NCI-H146 (cell line): Measurements from ENCODE around the gene LRRC55.

Experiments
- DNase-seq: peaks from one replicate; lab custom pipeline; 2025; lab: John Stamatoyannopoulos, UW

Gene LRRC55

DNA sequence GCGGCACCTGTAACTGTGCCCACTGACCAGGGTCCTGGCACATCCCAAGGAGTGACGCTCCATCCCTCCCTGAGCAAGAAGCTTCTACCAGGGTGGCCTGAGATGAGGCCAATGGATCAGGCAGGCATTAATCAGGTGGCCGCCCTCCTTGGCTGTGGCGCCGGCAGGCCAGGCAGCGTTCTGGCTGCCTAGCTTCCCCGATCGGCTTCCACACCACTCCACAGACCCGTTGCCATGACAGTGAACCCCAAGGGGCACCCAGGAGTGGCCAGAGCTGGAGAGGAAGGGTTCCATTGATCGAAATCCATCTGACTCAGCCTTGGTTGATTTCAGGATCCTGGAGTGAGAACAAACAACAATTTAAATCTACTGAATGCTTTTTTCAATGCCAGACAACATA, 20.5 kb downstream of the LRRC55 start:
- DNase-seq = peak; percentile 3

DNA sequence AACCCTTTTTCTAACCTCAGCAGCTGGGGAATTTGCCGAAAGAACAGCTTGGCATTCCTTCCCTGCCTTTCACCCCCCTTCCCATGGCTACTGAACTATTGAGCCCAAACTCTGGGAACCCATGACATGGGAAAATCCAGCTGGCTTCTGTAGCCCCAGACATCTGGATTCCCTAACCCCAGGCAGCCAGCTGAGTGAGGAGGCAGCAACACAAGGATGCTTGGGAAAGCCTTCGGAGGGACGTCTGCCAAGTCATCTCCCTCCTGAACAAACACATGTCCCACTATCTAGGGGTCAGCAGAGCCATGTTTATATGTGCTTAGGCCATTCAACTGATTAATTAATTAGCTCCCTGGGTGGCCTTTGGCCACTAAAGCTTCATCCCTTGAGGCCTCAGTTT, 21.6 kb downstream of the LRRC55 start:
- no peak for DNase-seq

DNA sequence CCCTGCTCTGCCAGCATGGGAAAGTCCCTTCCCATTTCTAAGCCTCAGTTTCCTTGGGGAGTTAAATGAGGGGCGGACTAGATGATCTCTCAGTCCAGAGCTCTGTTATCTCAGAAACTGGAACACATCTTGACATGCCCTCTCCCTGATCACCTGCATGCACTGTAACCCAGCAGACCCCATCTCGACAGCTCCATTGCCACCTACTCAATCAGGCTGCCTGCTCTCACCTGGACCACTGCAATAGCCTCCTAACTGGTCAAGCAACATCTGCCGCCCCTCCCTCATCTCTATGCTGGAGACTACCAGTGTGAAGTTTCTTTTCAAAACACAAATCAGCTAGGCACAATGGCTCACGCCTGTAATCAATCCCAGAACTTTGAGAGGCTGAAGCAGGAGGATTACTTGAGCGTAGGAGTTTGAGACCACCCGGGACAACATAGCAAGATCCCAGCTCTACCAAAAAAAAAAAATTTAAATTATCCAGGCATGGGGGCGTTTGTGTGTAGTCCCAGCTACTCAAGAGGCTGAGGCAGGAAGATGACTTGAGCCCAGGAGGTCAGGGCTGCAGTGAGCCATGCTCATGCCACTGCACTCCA, 22.2 kb downstream of the LRRC55 start:
- DNase-seq = no peak

DNA sequence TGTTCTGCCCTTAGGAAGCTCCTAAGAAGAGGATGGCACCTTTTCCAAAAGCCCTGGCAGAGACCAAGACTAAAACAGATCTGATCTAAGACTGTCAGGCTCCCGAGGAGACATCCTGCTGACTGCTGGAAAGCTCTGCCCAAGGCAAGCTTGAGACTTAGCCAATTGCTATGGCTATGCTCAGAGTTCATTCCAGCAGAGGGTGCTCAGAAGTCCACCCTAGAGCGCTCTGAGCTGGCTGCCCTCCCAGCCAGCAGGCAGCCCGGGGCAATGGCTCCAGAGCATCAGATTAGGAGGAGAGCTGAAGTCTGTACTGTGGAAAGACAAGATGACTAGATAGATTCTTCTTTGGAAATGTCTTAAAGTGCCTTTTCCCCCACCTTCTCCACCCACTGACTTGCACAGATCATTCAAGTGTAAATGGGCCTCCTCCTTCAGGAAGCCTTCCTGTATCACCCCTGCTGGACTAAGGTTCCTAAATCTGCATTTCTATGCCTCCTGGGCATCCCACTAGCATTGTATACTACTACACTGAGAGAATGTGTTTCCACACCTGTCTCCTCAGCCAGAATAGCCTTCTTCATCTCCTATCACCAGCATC, 23.4 kb downstream of the LRRC55 start:
- DNase-seq = no peak

DNA sequence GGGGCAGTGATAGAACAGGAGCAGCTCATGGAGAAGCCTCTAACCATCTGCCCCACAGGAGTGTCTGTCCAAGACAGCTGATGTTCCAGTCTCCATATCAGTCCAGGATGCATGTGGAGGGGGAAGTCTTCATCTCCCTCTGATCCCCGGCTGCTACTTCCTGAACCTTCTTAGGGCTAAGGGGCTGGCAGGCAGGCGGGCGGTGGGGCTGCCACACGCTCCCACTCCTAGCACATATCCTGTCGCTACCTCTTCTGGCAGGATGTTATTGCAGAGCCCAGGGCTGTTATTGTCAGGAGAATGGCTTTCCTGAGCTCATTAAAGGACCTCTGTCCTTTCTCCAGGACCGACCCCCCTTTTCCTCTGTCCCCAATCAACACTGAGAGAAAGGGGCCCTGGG, 25.4 kb downstream of the LRRC55 start:
- DNase-seq = no peak

DNA sequence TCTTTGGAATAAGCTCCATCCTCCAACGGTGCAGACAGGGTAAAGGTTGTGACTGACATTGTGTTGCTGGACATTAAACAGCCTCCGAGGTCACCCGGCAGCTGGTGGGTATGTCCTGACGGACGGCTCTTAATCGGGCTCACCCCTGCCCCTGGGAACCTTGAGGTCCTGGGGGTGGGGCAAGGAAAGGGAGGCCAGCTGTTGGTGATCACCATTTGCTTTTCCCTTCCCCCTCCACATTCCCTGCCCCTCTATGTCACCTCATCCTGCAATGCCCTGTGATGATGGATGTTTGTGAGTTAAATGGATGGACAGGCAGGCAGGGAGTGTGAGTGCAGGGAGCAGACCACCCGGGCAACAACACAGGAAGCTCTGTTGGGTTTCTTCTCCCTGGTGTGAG, 29.0 kb downstream of the LRRC55 start:
- DNase-seq = no peak

DNA sequence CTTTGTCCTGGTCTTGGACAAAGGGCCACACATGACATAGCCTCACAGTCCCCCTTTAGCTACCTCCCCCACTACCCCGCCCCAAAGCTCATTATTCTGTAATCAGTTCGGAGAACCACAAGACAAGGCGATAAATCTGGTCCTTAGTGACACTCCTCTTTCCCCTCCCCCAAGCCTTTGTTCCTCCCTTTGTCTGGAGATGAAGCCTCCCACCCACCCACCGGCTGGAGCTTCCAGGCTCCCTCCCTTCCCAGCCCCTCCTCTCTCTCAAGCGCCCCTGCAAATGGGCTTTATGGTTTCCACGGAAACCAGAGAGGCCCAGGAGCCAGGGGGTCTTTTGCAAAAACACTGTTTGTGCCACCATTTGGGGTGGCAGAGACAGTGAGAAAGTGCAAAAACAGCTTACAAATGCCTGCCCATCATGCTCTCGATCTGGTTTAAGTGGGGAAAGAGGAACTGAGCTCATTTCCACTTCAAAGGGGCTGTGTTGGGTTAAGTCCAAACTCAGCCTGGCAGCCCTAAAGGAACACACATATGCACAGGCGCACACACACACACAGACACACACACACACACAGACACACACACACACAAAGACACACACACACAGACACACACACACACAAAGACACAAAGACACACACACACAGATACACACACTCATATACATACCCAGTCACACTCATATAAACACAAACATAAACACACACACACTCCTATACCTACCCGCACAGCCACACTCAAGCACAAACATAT, 31.8 kb downstream of the LRRC55 start:
- DNase-seq = no peak

DNA sequence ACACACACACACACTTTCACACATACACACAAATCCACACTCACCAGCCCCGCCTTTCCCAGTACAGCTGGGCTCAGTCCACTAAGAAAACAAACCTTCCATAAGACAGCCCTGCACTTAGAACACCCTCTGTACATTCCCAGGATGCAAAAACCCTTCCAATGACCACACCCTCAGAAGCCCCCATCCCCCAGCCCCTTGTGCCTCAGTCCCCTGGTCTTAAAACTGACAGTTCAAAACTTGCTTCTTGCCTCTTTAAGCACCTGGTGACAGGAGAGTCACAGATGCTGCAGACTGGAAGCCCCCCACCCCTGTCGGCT, 32.3 kb downstream of the LRRC55 start:
- no peak for DNase-seq

DNA sequence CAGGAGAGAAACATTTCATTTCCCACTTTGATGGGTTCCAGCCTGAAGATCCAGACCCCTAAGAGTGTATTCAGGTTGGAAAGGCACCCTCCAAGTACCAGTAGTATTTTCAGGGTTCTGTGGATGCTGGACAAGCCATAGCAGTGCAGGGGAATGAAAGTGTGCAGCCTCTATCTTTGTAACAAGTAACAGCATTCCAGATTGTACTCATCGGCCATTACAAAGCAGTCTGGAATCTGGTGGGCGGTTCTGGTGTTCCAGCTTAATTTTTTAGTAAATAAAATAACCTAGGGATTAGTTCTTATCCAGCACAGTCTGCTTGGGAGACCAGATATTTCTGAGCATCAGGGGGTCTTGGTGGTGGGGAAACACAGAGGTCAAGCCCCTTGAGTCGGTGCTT, 32.7 kb downstream of the LRRC55 start:
- DNase-seq = no peak

DNA sequence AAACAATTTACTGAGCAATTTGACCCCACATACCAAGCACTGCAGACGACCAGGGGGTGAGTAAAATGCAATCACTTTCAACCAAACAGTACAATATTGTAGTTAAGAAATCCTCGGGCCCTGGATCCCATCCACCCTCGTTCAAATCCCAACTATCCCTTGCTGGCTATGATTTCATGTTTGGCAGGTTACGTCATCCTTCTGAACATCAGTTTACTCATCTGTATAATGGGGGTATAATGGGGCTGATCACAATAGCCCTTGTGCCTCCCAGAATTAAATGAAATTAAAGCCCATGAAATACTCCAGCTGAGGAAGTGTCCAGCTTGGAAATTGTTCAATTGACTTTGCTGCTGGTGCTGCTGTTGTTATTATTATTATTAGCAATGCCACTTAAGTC, 34.7 kb downstream of the LRRC55 start:
- DNase-seq = no peak

DNA sequence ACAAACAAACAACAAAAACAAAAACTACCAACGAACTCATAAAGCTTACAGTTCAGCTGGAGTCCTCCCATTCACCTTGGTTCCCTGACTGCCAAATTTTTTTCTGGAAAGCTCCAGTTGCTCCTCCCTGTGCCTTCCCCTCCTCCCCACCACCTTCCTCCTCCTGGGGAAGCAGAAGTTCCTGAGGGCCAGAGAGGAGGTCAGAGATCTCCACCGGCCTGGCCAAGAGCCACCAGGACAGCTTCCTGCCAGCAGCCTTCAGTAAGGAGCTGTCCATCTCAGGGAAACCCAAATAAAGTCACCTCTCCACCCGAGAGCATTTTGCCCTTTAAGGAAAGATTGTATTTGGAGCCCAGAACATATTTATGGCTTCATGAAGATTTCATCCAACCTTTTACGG, 35.3 kb downstream of the LRRC55 start:
- no peak for DNase-seq

DNA sequence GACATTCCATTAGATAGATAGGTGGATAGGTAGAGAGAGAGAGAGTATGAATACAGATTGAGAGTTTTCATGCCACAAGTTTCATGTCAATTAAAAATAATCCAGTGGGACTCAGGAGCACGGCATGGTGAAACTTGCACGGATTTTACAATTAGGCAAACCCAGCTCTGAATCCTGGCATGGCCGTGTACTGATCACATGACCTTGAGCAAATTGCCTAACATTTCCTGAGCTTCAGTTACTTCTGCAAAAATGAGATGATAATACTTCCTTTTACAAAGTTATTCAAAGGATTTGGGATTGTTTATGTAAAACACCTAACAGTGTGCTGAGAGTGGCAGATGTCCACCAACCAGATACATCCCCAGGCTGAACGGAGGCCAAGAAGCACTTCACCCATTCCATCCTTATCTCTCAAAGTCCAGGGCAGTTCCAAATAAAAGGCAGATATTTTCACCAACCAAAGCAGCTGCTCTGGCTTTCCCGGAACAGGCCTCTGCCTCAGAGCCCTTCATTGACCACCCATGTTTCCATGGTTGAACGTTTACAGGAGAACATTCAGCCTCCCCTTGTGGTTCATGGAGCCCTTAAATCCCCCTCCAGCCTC, 37.4 kb downstream of the LRRC55 start:
- DNase-seq = no peak

DNA sequence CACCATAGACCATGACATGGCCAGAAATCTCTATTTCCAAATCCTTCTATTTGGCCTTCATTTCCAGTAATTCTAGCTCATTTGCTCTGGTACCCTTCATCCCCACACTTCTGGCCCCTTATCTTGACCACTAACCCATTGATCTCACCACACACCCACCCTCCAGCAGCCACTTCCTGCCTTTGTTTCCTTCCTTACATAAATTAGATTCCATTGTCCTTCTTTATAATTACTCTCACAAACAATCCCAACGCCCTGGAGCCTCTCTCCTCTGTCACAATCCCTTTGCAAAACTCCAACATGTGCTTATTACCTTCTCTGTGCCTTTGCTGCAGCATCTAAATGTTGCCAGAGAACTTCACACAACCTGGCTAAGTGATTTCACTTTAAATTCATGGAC, 40.5 kb downstream of the LRRC55 start:
- no peak for DNase-seq

DNA sequence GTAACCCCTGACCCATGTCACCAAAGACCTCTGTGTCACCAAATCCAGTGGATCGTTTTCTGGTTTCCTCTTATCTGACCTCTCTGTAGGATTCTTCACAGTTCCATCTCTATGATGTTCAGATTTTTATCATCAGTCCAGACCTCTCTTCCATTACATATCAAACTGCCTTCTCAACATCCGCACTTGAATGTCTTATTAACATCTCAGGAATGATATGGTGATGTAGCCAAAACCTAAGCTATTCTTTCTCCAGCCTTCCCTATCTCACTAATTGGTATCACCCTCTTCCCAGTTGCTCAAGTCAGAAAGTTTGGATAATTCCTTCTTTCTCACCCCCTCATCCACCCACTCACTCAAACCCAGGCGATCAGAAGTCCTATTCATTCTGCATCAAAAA, 41.8 kb downstream of the LRRC55 start:
- DNase-seq = no peak

DNA sequence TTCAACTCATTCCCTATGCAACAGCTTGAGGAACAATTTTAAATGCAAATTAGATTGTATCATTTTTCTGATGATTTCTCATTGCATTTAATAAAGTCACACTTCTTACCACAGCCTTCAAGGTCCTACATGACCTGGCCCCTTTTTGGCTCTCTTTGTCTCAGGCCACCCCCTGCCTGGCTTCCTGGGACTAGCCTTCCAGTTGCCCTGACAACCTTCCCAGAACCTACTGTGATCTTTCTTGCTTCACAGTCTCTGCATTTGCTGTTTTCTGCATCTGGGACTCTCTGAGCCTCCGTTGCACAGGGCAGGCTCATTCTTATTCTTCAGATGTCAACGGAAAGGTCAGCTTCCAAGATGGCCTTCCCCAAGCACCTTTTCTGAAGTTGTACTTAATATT, 42.4 kb downstream of the LRRC55 start:
- DNase-seq = no peak

DNA sequence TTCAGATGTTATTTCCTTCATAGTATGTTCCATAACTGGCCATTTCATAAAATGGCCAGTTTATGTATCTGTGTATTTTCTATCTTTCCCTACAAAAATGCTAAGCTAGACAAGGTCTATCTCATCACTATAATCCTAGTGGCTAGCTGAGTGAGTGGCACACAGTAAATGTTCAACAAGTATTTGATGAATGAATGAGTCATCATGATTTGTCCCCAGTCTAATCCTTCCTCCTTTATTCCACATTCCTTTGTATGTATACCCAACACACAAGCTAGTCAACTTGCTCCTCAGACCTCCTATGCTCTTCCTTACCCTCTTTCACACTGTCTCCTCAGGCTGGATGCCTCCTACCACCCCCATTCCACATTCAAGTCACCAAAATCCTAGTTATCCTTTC, 42.8 kb downstream of the LRRC55 start:
- no peak for DNase-seq

DNA sequence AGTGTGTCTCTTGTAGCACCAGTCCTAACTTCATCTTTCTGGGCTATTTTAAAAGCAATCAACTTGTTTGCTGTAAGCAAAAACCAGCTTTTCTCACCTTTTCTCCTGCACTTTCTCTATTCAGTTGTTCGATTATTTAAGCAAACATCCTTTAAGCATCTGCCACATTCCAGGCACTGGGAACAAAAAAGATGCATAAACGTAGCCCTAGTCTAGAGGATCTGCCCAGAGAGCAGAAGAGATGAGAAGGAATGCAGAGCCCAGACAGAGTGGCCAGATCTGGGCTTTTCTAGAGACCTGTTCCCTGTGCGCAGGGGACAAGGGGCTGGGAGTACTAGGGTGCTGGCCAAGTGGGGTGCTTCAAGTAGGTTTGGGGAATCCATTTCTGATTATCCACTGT, 46.8 kb downstream of the LRRC55 start:
- DNase-seq = no peak

DNA sequence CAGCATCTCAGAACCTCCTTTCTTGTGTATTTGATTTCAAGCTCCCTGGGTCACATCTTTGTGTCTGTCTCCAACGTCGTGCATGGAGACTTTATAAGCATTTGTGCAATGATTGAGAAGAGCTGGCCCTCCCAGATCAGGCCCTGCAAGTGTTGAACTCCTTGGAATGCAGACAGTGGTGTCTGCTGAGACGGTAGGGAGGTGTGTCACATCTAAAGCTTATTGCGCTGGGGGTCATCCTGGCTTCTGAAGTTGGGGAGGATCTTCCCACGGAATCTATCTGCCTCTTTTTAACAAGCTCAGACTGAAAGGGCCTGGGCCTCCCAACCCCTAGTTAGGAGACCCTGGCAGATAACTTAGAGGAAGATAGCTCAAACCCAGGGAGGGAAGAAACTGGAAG, 48.6 kb downstream of the LRRC55 start:
- DNase-seq = no peak

DNA sequence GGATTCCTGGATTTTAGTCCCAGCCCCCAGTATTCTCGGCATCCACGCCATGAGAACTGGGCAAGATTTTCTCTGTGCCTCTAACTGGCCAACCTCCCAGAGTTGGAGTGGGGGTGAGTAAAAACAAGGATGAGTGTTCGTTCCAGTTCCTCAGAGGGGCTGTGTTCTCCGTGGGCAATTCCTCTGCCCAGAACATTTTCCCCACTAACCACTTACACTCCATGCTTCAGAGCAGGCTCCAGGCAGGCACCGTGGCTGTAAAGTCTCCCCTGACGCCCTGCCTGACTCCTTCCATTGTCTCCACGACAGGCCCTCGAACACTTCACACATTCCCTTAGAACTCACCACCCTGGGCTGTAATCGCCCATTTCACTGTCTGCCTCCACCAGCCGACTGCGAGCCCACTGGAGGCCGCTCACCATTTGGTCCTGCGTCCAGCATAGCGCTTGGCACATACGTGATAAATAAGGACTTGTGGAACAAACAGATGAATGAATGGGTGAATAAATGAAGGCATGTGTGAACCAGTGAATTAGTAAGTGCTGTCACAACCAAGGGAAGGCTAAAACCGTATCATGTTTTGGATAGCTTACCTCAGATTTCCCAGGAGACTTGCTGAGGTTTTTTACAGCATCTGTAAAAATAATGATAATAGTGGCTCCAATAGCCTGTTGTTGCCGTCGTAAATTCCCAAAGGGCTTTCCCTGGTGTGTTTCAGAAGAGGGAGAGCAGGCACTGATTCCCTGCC, 49.2 kb downstream of the LRRC55 start:
- no peak for DNase-seq

DNA sequence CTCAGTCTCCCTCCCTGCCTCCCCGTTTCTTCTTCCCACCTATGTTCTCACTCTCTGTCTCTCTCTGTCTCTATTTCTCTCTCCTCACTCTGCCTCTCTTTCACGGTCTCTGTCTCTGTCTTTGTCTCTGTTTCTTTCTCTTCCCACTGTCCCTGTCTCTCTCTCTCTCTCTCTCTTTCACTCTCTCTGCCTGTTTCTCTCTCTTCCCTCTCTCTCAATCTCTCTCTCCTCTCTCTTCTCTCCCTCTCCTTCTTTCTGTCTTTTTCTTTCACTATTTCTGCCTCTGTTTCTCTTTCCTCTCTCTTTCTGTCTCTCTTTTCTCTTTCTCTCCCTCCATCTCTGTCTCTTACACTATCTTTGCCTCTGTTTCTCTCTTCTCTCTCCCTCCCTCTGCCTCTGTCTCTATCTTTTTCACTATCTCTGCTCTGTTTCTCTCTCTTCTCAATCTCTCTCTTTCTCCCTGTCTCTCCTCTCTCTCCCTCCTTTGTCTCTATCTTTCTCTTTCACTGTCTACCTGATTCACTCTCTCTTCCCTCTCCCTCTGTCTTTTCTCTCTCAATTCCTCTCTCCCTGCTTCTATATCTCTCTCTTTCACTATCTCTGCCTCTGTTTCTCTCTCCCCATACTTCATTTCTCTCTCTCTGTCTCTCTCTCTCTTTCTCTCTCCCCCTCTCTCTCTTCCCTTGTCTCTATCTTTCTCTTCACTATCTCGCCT, 49.9 kb downstream of the LRRC55 start:
- DNase-seq = no peak

DNA sequence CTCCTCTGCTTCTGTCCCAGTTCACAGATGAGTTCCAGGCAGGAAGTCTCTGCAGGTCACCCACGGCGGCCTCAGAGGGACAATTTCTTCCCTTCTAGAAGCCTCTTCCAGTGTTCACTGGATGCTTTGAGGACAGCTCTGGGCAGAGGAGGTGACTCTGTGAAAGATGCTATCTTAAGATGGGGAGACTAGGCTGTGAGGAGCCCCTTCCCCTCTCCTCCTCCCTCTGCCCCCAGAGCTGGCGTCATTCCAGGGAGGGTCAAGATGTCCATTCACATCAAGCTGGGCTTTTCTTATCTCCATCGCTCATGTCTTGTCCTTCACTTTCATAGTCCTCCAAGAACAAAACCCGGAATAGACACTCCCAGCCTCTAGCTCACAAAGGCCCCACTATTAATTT, 51.9 kb downstream of the LRRC55 start:
- no peak for DNase-seq
